Fibroblast of skin of scalp (primary cell): ENCODE results near the gene UNG. TPM values are rescaled to one million over a fixed set of nuclear protein-coding genes. Genes with fewer than 3 reads are reported as not detected.
"Not testable (repeated sequence)": the region's sequence is repeated elsewhere in the genome, so short reads cannot be mapped to it uniquely, and the experiment has no call there.

Experiments
- DNase-seq: peaks from one replicate; pipeline ENCODE4 v3.0.0-alpha.2; 2013
- polyA plus RNA-seq, 2 experiments: library from polyadenylated mRNA; unstranded; fragments of 120-200 nt; gene quantifications; one replicate each; pipeline ENCODE4 v1.2.1, GENCODE V29; 2013; ENCODE audit not compliant: insufficient read length in 2 of 2

Gene UNG
- 12.8 TPM for polyA plus RNA-seq (2013, experiment 1 of 2; ENCODE audit: insufficient read length)
- 14.8 TPM for polyA plus RNA-seq (2013, experiment 2 of 2; ENCODE audit: insufficient read length)

DNA sequence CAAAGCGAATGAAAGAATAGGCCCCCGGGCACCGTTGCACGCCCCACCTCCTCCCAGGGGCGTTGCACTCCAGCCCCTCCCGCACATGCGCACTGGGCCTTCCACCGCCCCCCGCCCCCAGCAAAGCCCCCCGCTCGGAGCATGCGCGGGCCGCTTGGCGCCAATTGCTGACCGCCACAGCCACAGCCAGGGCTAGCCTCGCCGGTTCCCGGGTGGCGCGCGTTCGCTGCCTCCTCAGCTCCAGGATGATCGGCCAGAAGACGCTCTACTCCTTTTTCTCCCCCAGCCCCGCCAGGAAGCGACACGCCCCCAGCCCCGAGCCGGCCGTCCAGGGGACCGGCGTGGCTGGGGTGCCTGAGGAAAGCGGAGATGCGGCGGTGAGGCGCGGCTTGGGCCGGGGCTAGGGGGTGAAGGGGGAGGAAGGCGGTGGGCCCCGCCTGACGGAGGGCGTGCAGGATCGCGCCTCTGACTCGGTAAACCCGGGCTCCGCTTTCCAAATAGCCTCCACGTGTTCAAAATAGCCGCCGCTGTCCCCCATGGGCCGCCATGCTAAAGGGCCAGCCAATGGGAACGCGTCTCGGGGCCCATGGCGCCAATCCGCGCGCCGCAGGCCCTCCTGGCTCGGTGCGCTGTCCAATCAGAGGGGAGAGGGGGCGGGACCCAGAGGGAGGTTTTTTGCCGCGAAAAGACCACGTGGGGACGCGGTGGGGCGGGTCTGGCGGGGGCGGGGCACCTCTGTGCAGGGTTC lies at the start of gene UNG:
TSS of gene UNG (plus strand) at position 163 of the 748 bp plus-strand sequence. CDS start at position 246, 83 bp downstream.
- peak; percentile 97 for DNase-seq

- DNase-seq, result not testable (repeated sequence)
These were observed 48.7 kb upstream of the UNG start for GRCh38 chr12:109048706-109049105.

DNA sequence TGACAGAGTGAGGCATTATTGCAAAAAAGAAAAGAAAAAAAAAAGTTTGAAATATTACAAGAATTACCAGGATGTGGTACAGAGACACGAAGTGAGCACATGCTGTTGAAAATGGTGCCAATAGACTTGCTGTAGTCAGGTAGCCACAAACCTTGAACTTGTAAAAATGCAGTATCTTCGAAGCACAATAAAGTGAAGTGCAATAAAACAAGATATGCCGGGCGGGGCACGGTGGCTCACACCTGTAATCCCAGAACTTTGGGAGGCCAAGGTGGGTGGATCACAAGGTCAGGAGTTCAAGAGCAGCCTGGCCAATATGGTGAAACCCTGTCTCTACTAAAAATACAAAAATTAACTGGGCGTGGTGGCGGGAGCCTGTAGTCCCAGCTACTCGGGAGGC lies 47.6 kb upstream of the UNG start:
- DNase-seq, result not testable (repeated sequence)

DNA sequence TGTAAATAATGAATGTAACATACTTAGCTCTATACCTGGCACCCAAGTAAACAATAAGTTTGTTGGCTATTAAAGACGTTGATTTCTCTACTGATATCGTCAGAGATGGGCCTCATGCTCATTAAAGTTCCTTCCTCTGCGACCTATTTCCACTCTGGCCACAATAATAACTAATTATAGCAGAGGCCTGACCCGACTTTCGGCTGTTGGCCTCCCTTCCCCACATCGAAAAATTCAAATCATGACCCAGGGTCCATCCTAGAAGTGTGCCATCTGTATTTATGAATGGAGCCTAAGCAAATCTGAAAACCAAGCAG lies 45.3 kb upstream of the UNG start:
- no peak for DNase-seq

DNA sequence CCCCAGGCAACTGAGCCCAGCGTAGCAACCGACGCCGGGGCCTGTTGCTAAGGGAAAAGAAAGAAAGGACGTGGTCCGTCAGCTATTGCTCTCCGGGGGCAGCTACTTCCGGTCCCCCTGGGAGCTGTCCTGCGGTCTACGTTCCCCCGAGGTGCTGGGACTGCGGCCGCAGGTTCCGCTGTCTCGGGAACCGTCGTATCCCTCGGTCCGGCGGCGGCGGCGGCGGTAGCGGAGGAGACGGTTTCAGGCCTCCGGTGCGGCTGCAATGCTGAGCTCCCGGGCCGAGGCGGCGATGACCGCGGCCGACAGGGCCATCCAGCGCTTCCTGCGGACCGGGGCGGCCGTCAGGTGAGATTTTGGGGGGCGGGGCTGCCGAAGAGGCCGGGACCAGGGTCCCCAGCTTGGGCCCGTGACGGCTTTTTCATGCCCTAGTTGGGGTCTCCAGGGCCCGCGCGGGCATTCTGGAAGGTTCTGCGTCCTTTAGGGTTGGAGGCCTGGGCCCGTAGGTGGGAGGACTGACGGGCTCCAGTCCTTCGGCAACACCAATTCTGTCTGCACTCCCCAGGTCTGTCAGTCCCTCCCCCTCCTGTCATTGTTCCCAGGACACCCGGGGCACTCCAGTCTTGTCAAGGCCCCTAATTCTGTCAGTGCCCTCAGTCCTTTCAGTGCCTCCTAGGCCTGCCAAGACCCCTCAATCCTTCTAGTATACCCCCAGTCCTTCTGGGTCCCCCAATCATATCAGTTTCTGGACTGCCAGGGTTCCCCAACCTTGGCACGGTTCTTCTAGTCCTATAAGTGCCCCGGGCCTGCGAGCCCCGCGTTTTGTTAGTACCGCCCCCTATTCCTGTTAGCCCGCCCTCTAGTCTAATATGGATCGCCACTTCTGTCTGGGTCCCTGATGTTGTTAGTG lies 44.7 kb upstream of the UNG start, which contains the start of gene USP30:
TSS of gene USP30 (plus strand) at position 163 of the 910 bp plus-strand sequence. CDS start at position 266, 103 bp downstream.
- DNase-seq, result peak; percentile 87

DNA sequence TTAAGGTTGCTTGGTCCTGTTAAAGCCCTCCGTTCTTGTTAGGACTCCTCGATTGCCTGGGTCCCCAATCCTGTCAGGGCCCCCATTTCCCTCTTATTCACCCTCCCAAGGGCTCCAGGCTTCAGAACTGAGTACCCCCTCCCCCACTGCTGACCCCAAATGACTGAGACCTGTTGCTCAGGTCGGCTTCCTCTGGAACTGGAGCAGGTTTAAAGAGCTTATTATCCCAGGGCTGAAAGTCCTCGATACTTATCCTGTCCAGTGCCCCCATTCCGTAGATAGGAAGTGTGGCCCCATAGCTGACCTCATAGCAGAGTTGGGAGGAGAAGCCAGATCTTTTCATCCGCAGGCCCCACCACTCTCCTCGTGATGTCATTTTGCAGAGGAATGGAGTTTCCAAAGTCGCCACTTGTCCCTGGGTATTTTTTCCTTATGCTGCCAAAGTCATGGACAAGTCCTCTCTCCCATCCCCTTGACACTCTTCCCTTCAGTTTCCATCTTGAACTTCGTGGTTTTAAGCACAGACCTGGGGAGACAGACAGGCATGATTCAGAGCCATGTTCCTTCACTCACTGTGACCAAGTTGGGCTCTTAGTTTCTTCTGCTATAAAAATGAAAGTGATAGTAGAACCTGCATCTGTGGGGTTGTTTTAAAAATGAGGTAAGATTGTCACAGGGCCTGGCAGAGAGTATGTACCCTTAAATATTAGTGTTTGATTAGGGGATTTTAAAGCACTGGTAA lies 43.8 kb upstream of the UNG start:
- no peak for DNase-seq

DNA sequence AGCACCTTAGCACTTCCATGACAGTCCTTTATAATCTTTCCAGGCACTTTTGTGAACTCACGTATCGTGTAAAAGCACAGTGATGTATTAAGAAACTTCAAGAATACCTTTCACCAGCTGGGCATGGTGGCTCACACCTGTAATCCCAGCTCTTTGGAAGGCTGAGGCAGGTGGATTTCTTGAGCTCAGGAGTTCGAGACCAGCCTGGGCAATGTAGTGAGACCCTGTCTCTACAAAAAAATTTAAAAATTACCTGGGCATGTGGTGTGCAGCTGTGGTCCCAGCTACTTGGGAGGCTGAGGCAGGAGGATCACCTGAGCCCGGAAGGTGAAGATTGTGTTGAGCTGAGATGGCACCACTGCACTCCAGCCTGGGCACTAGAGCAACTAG lies 43.3 kb upstream of the UNG start:
- not testable (repeated sequence) for DNase-seq

GRCh38 chr12:109054520-109054919 lies 42.9 kb upstream of the UNG start:
- DNase-seq, result no peak

DNA sequence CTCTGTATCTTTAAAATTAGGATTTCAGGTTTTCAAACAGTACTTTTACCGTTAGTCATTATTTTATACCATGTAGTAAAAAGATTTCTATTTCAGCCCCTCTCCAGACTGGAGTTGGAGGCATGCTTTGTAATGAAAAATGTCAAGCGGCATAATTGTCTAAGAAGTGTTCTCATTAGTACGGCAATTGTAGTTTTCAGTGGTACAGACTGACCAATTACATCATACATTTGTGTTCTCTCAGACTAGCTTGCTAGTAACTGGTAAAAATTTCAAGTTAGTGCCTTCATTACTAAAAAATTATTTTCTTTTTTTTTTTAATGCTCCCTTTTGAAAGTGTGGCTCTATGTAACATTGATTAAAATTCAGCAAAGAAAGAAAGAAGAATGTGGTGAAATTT lies 40.5 kb upstream of the UNG start:
- DNase-seq, result no peak

DNA sequence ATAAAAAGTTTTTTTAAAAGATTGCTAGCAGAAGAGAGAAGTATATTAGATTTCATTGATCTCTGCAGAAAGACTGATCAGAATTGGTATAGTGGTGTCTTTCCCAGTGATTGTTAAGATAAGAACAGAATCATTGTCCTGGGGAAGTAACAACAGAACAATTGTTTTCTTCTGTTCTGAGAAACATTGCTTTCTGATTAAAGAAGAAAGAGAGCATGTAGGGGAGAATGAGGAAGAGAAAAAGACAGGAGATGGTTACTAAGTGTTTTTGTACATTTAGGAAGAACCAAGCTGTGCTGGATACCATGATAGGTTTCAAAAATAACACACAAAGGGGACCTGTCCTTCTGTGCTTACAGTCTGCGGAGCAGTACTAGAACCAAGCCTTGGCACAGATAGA lies 40.0 kb upstream of the UNG start:
- DNase-seq, result no peak

- no peak for DNase-seq
These were observed 38.6 kb upstream of the UNG start for GRCh38 chr12:109058773-109059172.

GRCh38 chr12:109064143-109064542 lies 33.3 kb upstream of the UNG start:
- DNase-seq, result no peak

- DNase-seq, result no peak
These were observed 32.1 kb upstream of the UNG start for GRCh38 chr12:109065154-109065852.

DNA sequence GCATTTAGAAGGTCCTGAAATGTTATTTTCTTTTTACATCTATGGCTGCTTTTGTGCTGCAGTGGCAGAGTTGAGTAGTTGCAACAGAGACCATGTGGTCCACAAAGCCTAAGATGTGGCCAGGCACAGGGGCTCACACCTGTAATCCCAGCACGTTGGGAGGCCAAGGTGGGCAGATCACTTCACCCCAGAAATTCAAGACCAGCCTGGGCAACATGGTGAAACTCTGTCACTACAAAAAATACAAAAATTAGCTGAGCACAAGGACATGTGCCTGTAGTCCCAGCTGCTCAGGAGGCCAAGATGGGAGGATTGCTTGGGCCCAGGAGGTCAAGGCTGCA lies 31.6 kb upstream of the UNG start:
- no peak for DNase-seq

GRCh38 chr12:109069307-109070271 lies 27.8 kb upstream of the UNG start:
- DNase-seq, result no peak

DNA sequence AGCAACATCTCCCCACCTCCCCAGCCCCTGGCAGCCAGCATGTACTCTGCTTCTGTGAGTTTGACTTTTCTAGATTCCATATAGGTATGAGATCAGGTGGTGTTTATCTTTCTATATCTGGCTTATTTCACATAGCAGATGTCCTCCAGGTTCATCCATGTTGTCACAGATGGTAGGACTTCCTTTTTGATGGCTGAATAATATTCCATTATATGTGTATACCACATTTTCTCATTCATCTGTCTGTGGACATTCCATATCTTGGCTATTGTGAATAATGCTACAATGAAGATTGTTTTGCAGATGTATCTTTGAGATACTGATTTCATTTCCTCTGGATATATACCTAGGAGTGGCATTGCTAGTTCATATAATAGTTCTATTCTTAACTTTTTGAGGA lies 22.5 kb upstream of the UNG start:
- DNase-seq, result no peak

- no peak for DNase-seq
These were observed 14.6 kb upstream of the UNG start for GRCh38 chr12:109082751-109083150.

- DNase-seq, result no peak
These were observed 13.0 kb upstream of the UNG start for GRCh38 chr12:109084425-109084824.

DNA sequence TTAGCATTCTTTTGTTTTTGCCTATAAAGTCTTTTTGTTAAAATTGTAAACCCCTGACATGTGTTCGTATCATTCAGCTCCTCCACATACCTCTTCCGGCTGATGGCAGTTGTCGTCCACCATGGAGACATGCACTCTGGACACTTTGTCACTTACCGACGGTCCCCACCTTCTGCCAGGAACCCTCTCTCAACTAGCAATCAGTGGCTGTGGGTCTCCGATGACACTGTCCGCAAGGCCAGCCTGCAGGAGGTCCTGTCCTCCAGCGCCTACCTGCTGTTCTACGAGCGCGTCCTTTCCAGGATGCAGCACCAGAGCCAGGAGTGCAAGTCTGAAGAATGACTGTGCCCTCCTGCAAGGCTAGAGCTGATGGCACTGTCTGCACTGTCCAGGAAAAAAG lies 11.8 kb upstream of the UNG start:
- no peak for DNase-seq

DNA sequence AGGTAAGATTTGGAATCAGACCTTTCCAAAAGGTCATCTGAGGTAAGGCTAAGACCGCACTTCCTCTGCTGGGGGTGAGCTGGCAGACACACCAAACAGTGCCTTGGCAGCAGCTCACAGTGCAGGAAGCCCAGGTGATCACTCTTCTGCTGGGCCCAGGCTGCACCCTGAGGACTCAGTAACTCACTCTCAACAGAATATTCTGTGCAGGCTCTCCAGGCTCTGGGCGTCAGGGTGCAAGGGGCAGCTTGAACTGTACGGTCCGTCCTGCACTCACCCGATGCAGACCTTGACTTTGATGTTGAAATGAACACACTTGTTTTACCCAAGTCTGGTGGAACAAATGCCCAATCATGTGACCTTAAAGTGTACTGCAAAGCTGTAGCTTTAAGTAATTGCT lies 10.1 kb upstream of the UNG start:
- no peak for DNase-seq

- peak; percentile 9 for DNase-seq
These were observed 8.6 kb upstream of the UNG start for GRCh38 chr12:109088818-109089217.
